GM19023 (cell line): ENCODE data around the gene TIGD2.

Experiments
- ATAC-seq: cut with Tn5 transposase; IDR thresholded peaks from one replicate; pipeline ENCODE4 v1.9.1; 2021; ENCODE audit warnings: mild to moderate bottlenecking, moderate library complexity; ENCODE audit not compliant: unreplicated experiment

TIGD2 gene

GRCh38 chr4:89160806-89161205 is 49.5 kb downstream of the TIGD2 start:
- no peak for ATAC-seq

- ATAC-seq: no peak
These were observed 50.5 kb downstream of the TIGD2 start for GRCh38 chr4:89161841-89162240.

GRCh38 chr4:89162496-89162895 is 51.2 kb downstream of the TIGD2 start:
- ATAC-seq: no peak

GRCh38 chr4:89162987-89163386 is 51.7 kb downstream of the TIGD2 start:
- ATAC-seq: no peak

GRCh38 chr4:89164400-89164799 is 53.1 kb downstream of the TIGD2 start:
- no peak for ATAC-seq
